CD4-positive, CD25-positive, alpha-beta regulatory T cell (primary cell): ENCODE results near the gene CDK6. TPM values are rescaled to one million over a fixed set of nuclear protein-coding genes. Genes with fewer than 3 reads are reported as not detected.
A peak's percentile ranks its signal among the peaks of the same experiment; 100 is the strongest.

Source experiments
- ATAC-seq, 2 donors: fragments of 150-1000 bp; cut with Tn5 transposase; one replicate each; pipeline ENCODE4 v1.10.0; 2021; ENCODE audit warnings: low read depth in 2 of 2, moderate number of reproducible peaks in 2 of 2, moderate library complexity in 1 of 2
- DNase-seq, 3 donors: peaks; one replicate each; pipeline versions ENCODE4 v3.0.0 to v3.0.0-alpha.2; 2012 to 2022; ENCODE audit warnings: mixed read lengths in 1 of 3
- H3K27ac ChIP-seq: one replicate; pipeline ENCODE4 v1.7.0; 2013; ENCODE audit warnings: mild to moderate bottlenecking, low read length; ENCODE audit not compliant: insufficient read depth, poor library complexity, severe bottlenecking
- H3K27me3 ChIP-seq: one replicate; pipeline ENCODE4 v1.7.0; 2013; ENCODE audit warnings: low read length; ENCODE audit not compliant: control insufficient read depth, insufficient read depth
- H3K36me3 ChIP-seq: one replicate; pipeline ENCODE4 v1.7.0; 2013; ENCODE audit warnings: mild to moderate bottlenecking, low read length, moderate library complexity; ENCODE audit not compliant: control insufficient read depth, insufficient read depth
- H3K4me1 ChIP-seq: 2 replicates; pipeline ENCODE4 v1.7.0; 2013; ENCODE audit warnings: mild to moderate bottlenecking, low read length; ENCODE audit not compliant: insufficient read depth, control insufficient read depth, poor library complexity, severe bottlenecking
- H3K4me3 ChIP-seq: one replicate; pipeline ENCODE4 v1.7.0; 2013; ENCODE audit warnings: low read depth, mild to moderate bottlenecking, low read length, moderate library complexity
- H3K9me3 ChIP-seq, 2 experiments: 1 replicate in 1 of 2; 2 replicates in 1 of 2; pipeline ENCODE4 v1.7.0; 2013; ENCODE audit warnings: low read length in 2 of 2, mild to moderate bottlenecking in 1 of 2, moderate library complexity in 1 of 2; ENCODE audit not compliant: control insufficient read depth in 2 of 2
- H3K27ac Mint-ChIP-seq, 3 donors: one replicate each; pipeline ENCODE4 v1.8.0; 2020 to 2022; ENCODE audit warnings: mild to moderate bottlenecking in 3 of 3, mixed read lengths in 3 of 3, moderate library complexity in 2 of 3
- H3K27me3 Mint-ChIP-seq: one replicate; pipeline ENCODE4 v1.8.0; 2022; ENCODE audit warnings: mild to moderate bottlenecking, mixed read lengths
- H3K36me3 Mint-ChIP-seq: one replicate; pipeline ENCODE4 v1.8.0; 2020; ENCODE audit warnings: mixed read lengths
- H3K4me1 Mint-ChIP-seq, 4 donors: one replicate each; pipeline ENCODE4 v1.8.0; 2020 to 2022; ENCODE audit warnings: mixed read lengths in 4 of 4, mild to moderate bottlenecking in 1 of 4
- H3K4me3 Mint-ChIP-seq, 4 donors: one replicate each; pipeline ENCODE4 v1.8.0; 2020 to 2022; ENCODE audit warnings: mild to moderate bottlenecking in 4 of 4, mixed read lengths in 4 of 4, moderate library complexity in 3 of 4
- H3K9me3 Mint-ChIP-seq, 7 donors: one replicate each; pipeline ENCODE4 v1.8.0; 2020 to 2022; ENCODE audit warnings: mixed read lengths in 7 of 7, mild to moderate bottlenecking in 3 of 7, moderate library complexity in 2 of 7
- polyA plus RNA-seq, 4 donors: library from polyadenylated mRNA; unstranded; fragments of 300-500 nt; fragmentation: Illumina TruSeq; gene quantifications; one replicate each; pipeline ENCODE4 v1.2.3, GENCODE V29; 2021
- total RNA-seq: library from RNA; stranded (reverse); gene quantifications from one replicate; pipeline ENCODE4 v1.2.3, GENCODE V29; 2022

The CDK6 gene
- total and polyA plus RNA-seq, 5 donors from 2014 or later = 5.5 to 32.6 (median 9.1) TPM

DNA sequence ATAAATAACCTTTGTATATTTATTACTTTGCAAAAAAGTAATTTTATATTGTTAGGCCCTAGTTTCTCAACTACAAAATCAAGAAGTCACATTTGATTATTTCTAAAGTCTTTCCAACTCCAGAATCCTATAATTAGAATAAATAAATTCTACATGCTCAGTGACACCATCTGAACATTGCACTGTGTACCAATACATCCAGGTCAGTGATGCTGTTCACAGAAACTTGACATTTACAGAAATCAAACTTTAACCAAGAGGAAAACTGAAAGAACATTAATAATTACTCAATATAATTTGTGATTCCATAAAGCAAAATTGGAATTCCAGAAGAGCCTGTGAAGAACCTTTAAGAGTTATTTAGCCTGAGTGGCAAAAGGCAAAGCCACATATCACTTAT is 142.2 kb downstream of the CDK6 start:
- Mint-ChIP-seq H3K27ac (no peak overlapping the region), H3K4me1 (peaks cover 5 to 23% (median 17%) of the 10 kb centered on the region in 4 donors)

DNA sequence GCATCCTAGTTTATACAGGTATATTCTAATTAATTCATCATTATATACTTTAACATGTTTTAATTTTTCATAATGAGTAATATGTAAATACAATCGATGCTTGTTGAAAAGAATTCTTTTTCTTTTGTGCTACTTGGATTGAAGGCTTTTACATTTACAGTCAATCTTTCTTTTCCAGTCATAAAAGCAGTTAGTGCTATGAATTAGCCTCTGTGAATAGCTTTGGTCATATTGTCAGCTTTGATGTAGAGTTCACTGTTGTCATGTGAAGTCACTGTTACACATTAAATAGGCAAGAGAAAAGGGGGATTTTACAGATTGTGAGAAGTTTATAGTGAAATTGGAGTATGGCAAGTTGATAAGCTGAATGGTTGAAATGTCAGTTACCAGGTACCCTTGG is 142.9 kb downstream of the CDK6 start:
- H3K36me3 Mint-ChIP-seq = no peaks in the 10 kb centered on the region
- no peak overlapping the region for H3K27ac ChIP-seq
- no peaks in the 10 kb centered on the region for H3K36me3 ChIP-seq
- no peak for DNase-seq
- peak overlapping the region in 1 of 3 donors; percentile 5 for H3K27ac Mint-ChIP-seq
- peaks cover 5 to 28% (median 17%) of the 10 kb centered on the region in 4 donors for H3K4me1 Mint-ChIP-seq
- H3K9me3 ChIP-seq = no peaks in the 10 kb centered on the region
- no peak overlapping the region for H3K4me3 ChIP-seq
- peaks cover 8% of the 10 kb centered on the region for H3K4me1 ChIP-seq
- no peaks in the 10 kb centered on the region for H3K9me3 Mint-ChIP-seq
- no peaks in the 10 kb centered on the region for H3K27me3 Mint-ChIP-seq
- no peak for ATAC-seq
- H3K4me3 Mint-ChIP-seq = no peak overlapping the region
- H3K27me3 ChIP-seq = no peaks in the 10 kb centered on the region

More for the DNA sequence above, 142.2 kb downstream of the CDK6 start:
- no peak for DNase-seq
- H3K27ac ChIP-seq = no peak overlapping the region
- no peaks in the 10 kb centered on the region for H3K36me3 ChIP-seq
- H3K4me3 ChIP-seq = no peak overlapping the region
- Mint-ChIP-seq H3K9me3 (no peaks in the 10 kb centered on the region), H3K36me3 (no peaks in the 10 kb centered on the region), H3K27me3 (no peaks in the 10 kb centered on the region), H3K4me3 (no peak overlapping the region)
- no peak for ATAC-seq
- no peaks in the 10 kb centered on the region for H3K27me3 ChIP-seq
- H3K4me1 ChIP-seq = peaks cover 8% of the 10 kb centered on the region
- no peaks in the 10 kb centered on the region for H3K9me3 ChIP-seq

- ATAC-seq = peak; percentile 83 to 84
- Mint-ChIP-seq H3K27me3 (no peaks in the 10 kb centered on the region), H3K4me1 (peaks cover 5 to 34% (median 22%) of the 10 kb centered on the region in 4 donors), H3K4me3 (no peak overlapping the region), H3K9me3 (peaks cover 0 to 2% (median 0%) of the 10 kb centered on the region in 7 donors), H3K27ac (no peak overlapping the region), H3K36me3 (no peaks in the 10 kb centered on the region)
- no peaks in the 10 kb centered on the region for H3K27me3 ChIP-seq
- H3K9me3 ChIP-seq = no peaks in the 10 kb centered on the region
- no peak overlapping the region for H3K27ac ChIP-seq
- no peaks in the 10 kb centered on the region for H3K36me3 ChIP-seq
- peak in 2 of 3 donors; percentile 56 to 80 for DNase-seq
- peaks cover 8% of the 10 kb centered on the region for H3K4me1 ChIP-seq
- H3K4me3 ChIP-seq = no peak overlapping the region
These were observed 144.8 kb downstream of the CDK6 start for GRCh38 chr7:92691578-92691977.

- Histone ChIP-seq H3K9me3 (no peaks in the 10 kb centered on the region), H3K27me3 (no peaks in the 10 kb centered on the region), H3K4me3 (peak overlapping the region; percentile 51), H3K27ac (peak overlapping the region; percentile 57), H3K36me3 (no peaks in the 10 kb centered on the region), H3K4me1 (peaks cover 41% of the 10 kb centered on the region)
- peak; percentile 97 to 99 for ATAC-seq
- H3K4me3 Mint-ChIP-seq = peak overlapping the region in 3 of 4 donors; percentile 25 to 40 (median 30)
- no peaks in the 10 kb centered on the region for H3K27me3 Mint-ChIP-seq
- peaks cover 0 to 2% (median 0%) of the 10 kb centered on the region in 7 donors for H3K9me3 Mint-ChIP-seq
- DNase-seq = peak in 2 of 3 donors; percentile 22 to 98
- peak overlapping the region; percentile 34 to 98 (median 85) for H3K27ac Mint-ChIP-seq
- peaks cover 21 to 76% (median 67%) of the 10 kb centered on the region in 4 donors for H3K4me1 Mint-ChIP-seq
- H3K36me3 Mint-ChIP-seq = no peaks in the 10 kb centered on the region
These were observed 151.0 kb downstream of the CDK6 start for GRCh38 chr7:92685136-92686042.

DNA sequence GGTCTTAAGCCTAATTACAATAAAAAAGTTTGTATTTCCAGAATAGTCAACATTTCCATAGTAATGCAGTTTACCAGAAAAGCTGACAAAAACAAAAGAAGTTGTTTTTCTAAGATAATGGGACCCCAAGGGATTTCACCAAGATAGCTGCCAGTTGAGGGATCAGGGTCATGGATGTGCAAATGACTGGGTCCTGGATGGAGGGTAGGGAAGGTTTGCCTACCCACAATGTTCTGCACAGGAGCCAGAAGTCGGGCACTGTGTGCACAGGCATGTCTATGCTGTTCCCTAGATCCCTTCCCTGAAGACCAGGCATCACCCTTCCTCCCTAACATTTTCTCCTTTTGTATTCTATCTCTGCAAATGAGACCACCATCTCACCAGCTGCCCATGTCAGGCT is 152.1 kb downstream of the CDK6 start:
- no peak for ATAC-seq
- peak overlapping the region in 3 of 4 donors; percentile 22 to 38 (median 25) for H3K4me3 Mint-ChIP-seq
- Histone ChIP-seq H3K27ac (no peak overlapping the region), H3K4me3 (peak overlapping the region; percentile 51), H3K36me3 (no peaks in the 10 kb centered on the region), H3K27me3 (no peaks in the 10 kb centered on the region), H3K4me1 (peaks cover 41% of the 10 kb centered on the region), H3K9me3 (no peaks in the 10 kb centered on the region)
- H3K36me3 Mint-ChIP-seq = no peaks in the 10 kb centered on the region
- no peaks in the 10 kb centered on the region for H3K27me3 Mint-ChIP-seq
- peaks cover 0 to 2% (median 0%) of the 10 kb centered on the region in 7 donors for H3K9me3 Mint-ChIP-seq
- H3K4me1 Mint-ChIP-seq = peaks cover 21 to 65% (median 60%) of the 10 kb centered on the region in 4 donors
- H3K27ac Mint-ChIP-seq = peak overlapping the region; percentile 79 to 98 (median 85)
- no peak for DNase-seq

- no peaks in the 10 kb centered on the region for H3K36me3 ChIP-seq
- peak overlapping the region; percentile 34 for H3K27ac ChIP-seq
- H3K27me3 ChIP-seq = no peaks in the 10 kb centered on the region
- Mint-ChIP-seq H3K27ac (peak overlapping the region; percentile 1 to 95 (median 85)), H3K4me3 (peak overlapping the region; percentile 1 to 46 (median 13)), H3K9me3 (peaks cover 0 to 2% (median 0%) of the 10 kb centered on the region in 7 donors), H3K4me1 (peaks cover 25 to 73% (median 62%) of the 10 kb centered on the region in 4 donors), H3K36me3 (no peaks in the 10 kb centered on the region), H3K27me3 (no peaks in the 10 kb centered on the region)
- H3K4me3 ChIP-seq = peak overlapping the region; percentile 42
- H3K4me1 ChIP-seq = peaks cover 41% of the 10 kb centered on the region
- ATAC-seq (no peak), DNase-seq (peak in 2 of 3 donors; percentile 23 to 65)
- no peaks in the 10 kb centered on the region for H3K9me3 ChIP-seq
These were observed 153.4 kb downstream of the CDK6 start for GRCh38 chr7:92682903-92683539.

DNA sequence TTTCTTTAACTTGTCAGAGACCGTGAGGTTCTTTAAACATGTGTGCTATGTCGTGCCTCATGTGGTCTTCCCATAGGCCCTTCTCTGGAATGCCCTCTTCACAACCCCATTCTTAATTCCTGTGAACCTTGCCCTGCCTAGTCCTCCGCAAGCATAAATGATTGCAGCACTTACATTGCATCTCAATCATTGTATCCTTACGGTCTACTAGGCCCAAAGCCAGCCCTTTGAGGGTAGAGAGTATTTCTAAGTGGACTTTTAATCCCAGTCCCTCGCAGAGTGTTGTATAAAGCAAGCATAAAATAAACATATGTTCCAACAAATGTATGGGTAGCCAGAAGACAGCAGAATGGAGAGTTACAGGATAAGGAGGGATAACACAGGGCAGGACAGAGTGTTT is 154.0 kb downstream of the CDK6 start:
- ATAC-seq = no peak
- H3K27me3 Mint-ChIP-seq = no peaks in the 10 kb centered on the region

More for the DNA sequence above, 154.0 kb downstream of the CDK6 start:
- DNase-seq = no peak
- H3K36me3 ChIP-seq = no peaks in the 10 kb centered on the region
- H3K4me3 ChIP-seq = no peak overlapping the region
- no peaks in the 10 kb centered on the region for H3K9me3 Mint-ChIP-seq
- H3K9me3 ChIP-seq = no peaks in the 10 kb centered on the region
- no peaks in the 10 kb centered on the region for H3K27me3 ChIP-seq
- H3K4me1 Mint-ChIP-seq = peaks cover 25 to 73% (median 60%) of the 10 kb centered on the region in 4 donors
- peak overlapping the region; percentile 17 to 86 (median 68) for H3K27ac Mint-ChIP-seq
- H3K4me1 ChIP-seq = peaks cover 41% of the 10 kb centered on the region
- peak overlapping the region in 1 of 4 donors; percentile 1 for H3K4me3 Mint-ChIP-seq
- no peaks in the 10 kb centered on the region for H3K36me3 Mint-ChIP-seq
- peak overlapping the region; percentile 34 for H3K27ac ChIP-seq
